Panc1 (cell line): ENCODE results near the gene FARS2.

Source experiments
- CTCF ChIP-seq: fragments of 450-650 bp; IDR thresholded peaks from 2 replicates; pipeline ENCODE4 v1.5.1; 2017; ENCODE audit warnings: mild to moderate bottlenecking
- POLR2AphosphoS5 ChIP-seq: IDR thresholded peaks from 2 replicates; pipeline ENCODE4 v1.6.1; 2012; ENCODE audit warnings: mild to moderate bottlenecking, low read depth, low read length, moderate library complexity
- SIN3A ChIP-seq: IDR thresholded peaks from 2 replicates; pipeline ENCODE4 v1.6.1; 2012; ENCODE audit warnings: low read depth, mild to moderate bottlenecking, low read length, moderate library complexity, borderline replicate concordance; ENCODE audit not compliant: insufficient read depth
- TCF7L2 ChIP-seq: IDR thresholded peaks from 2 replicates; pipeline ENCODE4 v1.6.1; 2011; ENCODE audit warnings: mild to moderate bottlenecking, low read depth, low read length, inconsistent platforms
- TF ChIP-seq, protein P1 (sequence below), 2 experiments: IDR thresholded peaks; 2 replicates each; pipeline ENCODE4 v1.6.1; 2011 to 2012; ENCODE audit warnings: low read depth in 2 of 2, control low read depth in 1 of 2, low read length in 1 of 2, mild to moderate bottlenecking in 1 of 2, moderate library complexity in 1 of 2; ENCODE audit not compliant: insufficient read depth in 1 of 2

GRCh38 chr6:5279891-5280338 is 18.6 kb downstream of the FARS2 start:
- TF ChIP-seq CTCF (no peak), POLR2AphosphoS5 (no peak), TCF7L2 (no peak), SIN3A (no peak)
- TF ChIP-seq, protein P1, sequence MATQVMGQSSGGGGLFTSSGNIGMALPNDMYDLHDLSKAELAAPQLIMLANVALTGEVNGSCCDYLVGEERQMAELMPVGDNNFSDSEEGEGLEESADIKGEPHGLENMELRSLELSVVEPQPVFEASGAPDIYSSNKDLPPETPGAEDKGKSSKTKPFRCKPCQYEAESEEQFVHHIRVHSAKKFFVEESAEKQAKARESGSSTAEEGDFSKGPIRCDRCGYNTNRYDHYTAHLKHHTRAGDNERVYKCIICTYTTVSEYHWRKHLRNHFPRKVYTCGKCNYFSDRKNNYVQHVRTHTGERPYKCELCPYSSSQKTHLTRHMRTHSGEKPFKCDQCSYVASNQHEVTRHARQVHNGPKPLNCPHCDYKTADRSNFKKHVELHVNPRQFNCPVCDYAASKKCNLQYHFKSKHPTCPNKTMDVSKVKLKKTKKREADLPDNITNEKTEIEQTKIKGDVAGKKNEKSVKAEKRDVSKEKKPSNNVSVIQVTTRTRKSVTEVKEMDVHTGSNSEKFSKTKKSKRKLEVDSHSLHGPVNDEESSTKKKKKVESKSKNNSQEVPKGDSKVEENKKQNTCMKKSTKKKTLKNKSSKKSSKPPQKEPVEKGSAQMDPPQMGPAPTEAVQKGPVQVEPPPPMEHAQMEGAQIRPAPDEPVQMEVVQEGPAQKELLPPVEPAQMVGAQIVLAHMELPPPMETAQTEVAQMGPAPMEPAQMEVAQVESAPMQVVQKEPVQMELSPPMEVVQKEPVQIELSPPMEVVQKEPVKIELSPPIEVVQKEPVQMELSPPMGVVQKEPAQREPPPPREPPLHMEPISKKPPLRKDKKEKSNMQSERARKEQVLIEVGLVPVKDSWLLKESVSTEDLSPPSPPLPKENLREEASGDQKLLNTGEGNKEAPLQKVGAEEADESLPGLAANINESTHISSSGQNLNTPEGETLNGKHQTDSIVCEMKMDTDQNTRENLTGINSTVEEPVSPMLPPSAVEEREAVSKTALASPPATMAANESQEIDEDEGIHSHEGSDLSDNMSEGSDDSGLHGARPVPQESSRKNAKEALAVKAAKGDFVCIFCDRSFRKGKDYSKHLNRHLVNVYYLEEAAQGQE (IDR thresholded peaks at IDR 0.05; ENCODE audit: insufficient read depth in 1 of 2, low read depth in 2 of 2, low read length in 1 of 2): no peak
